Esophagus mucosa (tissue), 1 donor: Measurements from ENCODE around the gene RBMS1. TPM values are rescaled to one million over a fixed set of nuclear protein-coding genes. Genes with fewer than 3 reads are reported as not detected.
A peak's percentile ranks its signal among the peaks of the same experiment; 100 is the strongest.
"Not testable (repeated sequence)": the region's sequence is repeated elsewhere in the genome, so short reads cannot be mapped to it uniquely, and the experiment has no call there.

ENCODE experiments used
- ATAC-seq: fragments of 200-7000 bp; cut with Tn5 transposase; one replicate; pipeline ENCODE4 v1.9.1; 2020
- total RNA-seq: library from RNA; stranded (reverse); gene quantifications from one replicate; pipeline ENCODE4 v1.2.4, GENCODE V29; 2023
- donor health status: DM: yes; HTN: yes; CAD: no.

The RBMS1 gene
- total RNA-seq, 1 donor from 2014 or later = 28.2 TPM

GRCh38 chr2:160499865-160500264, 6.3 kb upstream of the RBMS1 start:
- peak; percentile 66 for ATAC-seq

- ATAC-seq = no peak
These were observed 4.5 kb upstream of the RBMS1 start for GRCh38 chr2:160498137-160498536.

- no peak for ATAC-seq
These were observed 616 bp upstream of the RBMS1 start for GRCh38 chr2:160494201-160494644.

- ATAC-seq = peak; percentile 81
These were observed 993 bp downstream of the RBMS1 start for GRCh38 chr2:160492401-160493226.

- no peak for ATAC-seq
These were observed 1.7 kb downstream of the RBMS1 start for GRCh38 chr2:160491911-160492371.

GRCh38 chr2:160490733-160491685, 2.6 kb downstream of the RBMS1 start:
- ATAC-seq = no peak

GRCh38 chr2:160489111-160489510, 4.5 kb downstream of the RBMS1 start:
- no peak for ATAC-seq

GRCh38 chr2:160488289-160488688, 5.3 kb downstream of the RBMS1 start:
- not testable (repeated sequence) for ATAC-seq

GRCh38 chr2:160486341-160486740, 7.3 kb downstream of the RBMS1 start:
- ATAC-seq = no peak

GRCh38 chr2:160484859-160485520, 8.6 kb downstream of the RBMS1 start:
- no peak for ATAC-seq

- no peak for ATAC-seq
These were observed 10.9 kb downstream of the RBMS1 start for GRCh38 chr2:160482673-160483072.

- ATAC-seq = no peak
These were observed 14.3 kb downstream of the RBMS1 start for GRCh38 chr2:160479269-160479668.

- ATAC-seq = no peak
These were observed 14.9 kb downstream of the RBMS1 start for GRCh38 chr2:160478660-160479059.

- ATAC-seq = no peak
These were observed 16.6 kb downstream of the RBMS1 start for GRCh38 chr2:160477032-160477431.

- no peak for ATAC-seq
These were observed 18.5 kb downstream of the RBMS1 start for GRCh38 chr2:160474891-160475787.

GRCh38 chr2:160474319-160474645, 19.3 kb downstream of the RBMS1 start:
- ATAC-seq = no peak

- ATAC-seq = no peak
These were observed 19.9 kb downstream of the RBMS1 start for GRCh38 chr2:160473468-160474318.

- ATAC-seq = no peak
These were observed 20.8 kb downstream of the RBMS1 start for GRCh38 chr2:160472839-160473251.

- ATAC-seq = no peak
These were observed 21.7 kb downstream of the RBMS1 start for GRCh38 chr2:160471950-160472349.

- ATAC-seq = no peak
These were observed 23.9 kb downstream of the RBMS1 start for GRCh38 chr2:160469621-160470204.
